Fibroblast of skin of left quadriceps (primary cell): ENCODE results near the gene IGFALS.

Experiments used
- DNase-seq, 2 experiments: peaks; one replicate each; pipeline ENCODE4 v3.0.0-alpha.2; 2013; ENCODE audit warnings: low read depth in 2 of 2

The IGFALS gene

GRCh38 chr16:1790261-1790610 lies 3.3 kb downstream of the IGFALS start:
- no peak for DNase-seq

- no peak for DNase-seq
These were observed 3.9 kb downstream of the IGFALS start for GRCh38 chr16:1789643-1790045.

GRCh38 chr16:1788708-1789100 lies 4.8 kb downstream of the IGFALS start:
- DNase-seq: no peak

- no peak for DNase-seq
These were observed 5.3 kb downstream of the IGFALS start for GRCh38 chr16:1788095-1788707.

GRCh38 chr16:1787322-1788094 lies 6.0 kb downstream of the IGFALS start:
- DNase-seq: no peak

GRCh38 chr16:1787056-1787321 lies 6.5 kb downstream of the IGFALS start:
- no peak for DNase-seq

- DNase-seq: no peak
These were observed 7.1 kb downstream of the IGFALS start for GRCh38 chr16:1786242-1787055.

GRCh38 chr16:1785846-1786170 lies 7.7 kb downstream of the IGFALS start:
- DNase-seq: no peak

GRCh38 chr16:1784977-1785845 lies 8.3 kb downstream of the IGFALS start:
- no peak for DNase-seq

- peak; percentile 100 for DNase-seq
These were observed 10.9 kb downstream of the IGFALS start, which contains the start of the genes NUBP2 and SPSB3 for GRCh38 chr16:1782408-1783264. Gene NUBP2, plus strand, starts transcription at chr16:1782960. Its CDS starts 61 bp downstream, at chr16:1783021. Gene SPSB3, minus strand, starts transcription at chr16:1782571. Its CDS starts 1,088 bp downstream, at chr16:1781483.

- no peak for DNase-seq
These were observed 11.6 kb downstream of the IGFALS start for GRCh38 chr16:1781758-1782407.

GRCh38 chr16:1781254-1781653 lies 12.3 kb downstream of the IGFALS start:
- DNase-seq: no peak

GRCh38 chr16:1780677-1781072 lies 12.8 kb downstream of the IGFALS start:
- no peak for DNase-seq

GRCh38 chr16:1779741-1780676 lies 13.5 kb downstream of the IGFALS start:
- no peak for DNase-seq

- no peak for DNase-seq
These were observed 14.2 kb downstream of the IGFALS start for GRCh38 chr16:1779234-1779701.

- no peak for DNase-seq
These were observed 15.0 kb downstream of the IGFALS start for GRCh38 chr16:1778200-1779179.

GRCh38 chr16:1777375-1778199 lies 15.9 kb downstream of the IGFALS start:
- no peak for DNase-seq
